Cardiac muscle cell (in vitro differentiated cells and primary cell): ENCODE data around the gene RIMBP2. TPM values are rescaled to one million over a fixed set of nuclear protein-coding genes. Genes with fewer than 3 reads are reported as not detected.

ENCODE experiments used
- DNase-seq, 2 donors: peaks; one replicate each; pipeline versions ENCODE4 v3.0.0 to v3.0.0-alpha.2; 2010 to 2017; ENCODE audit warnings: low read depth in 1 of 2, low spot score in 1 of 2
- H3K27ac ChIP-seq: fragments of 200-600 bp; sonication (generic); 2 replicates; pipeline ENCODE4 v1.5.1; 2016
- H3K27me3 ChIP-seq: fragments of 200-600 bp; sonication (generic); 2 replicates; pipeline ENCODE4 v1.6.0; 2016; ENCODE audit warnings: control low read depth
- H3K36me3 ChIP-seq: fragments of 200-600 bp; sonication (generic); 2 replicates; pipeline ENCODE4 v1.5.1; 2016; ENCODE audit warnings: control low read depth
- H3K4me1 ChIP-seq: fragments of 200-600 bp; sonication (generic); 2 replicates; pipeline ENCODE4 v1.8.1; 2017; ENCODE audit warnings: low read depth, mild to moderate bottlenecking, mixed run types
- H3K4me3 ChIP-seq: fragments of 200-600 bp; sonication (generic); 2 replicates; pipeline ENCODE4 v1.5.1; 2016; ENCODE audit warnings: mild to moderate bottlenecking
- H3K9me3 ChIP-seq: fragments of 200-600 bp; sonication (generic); 2 replicates; pipeline ENCODE4 v1.5.1; 2017; ENCODE audit warnings: low read depth, mild to moderate bottlenecking, control low read depth
- CTCF ChIP-seq: IDR thresholded peaks from 2 replicates; pipeline ENCODE4 v1.5.1; 2012; ENCODE audit warnings: low read depth, mild to moderate bottlenecking, low read length
- polyA plus RNA-seq: library from polyadenylated mRNA; unstranded; fragments of >200 nt; fragmentation: Nextera tagmentation; extraction: Ambion mirVana; gene quantifications from 2 replicates; pipeline ENCODE4 v1.2.1, GENCODE V29; 2016
- total RNA-seq: library from RNA; depleted of rRNA; stranded (reverse); fragments of >200 nt; gene quantifications from 2 replicates; pipeline ENCODE4 v1.2.3, GENCODE V29; 2016

RIMBP2 gene
- total and polyA plus RNA-seq, 2 experiments from 2014 or later, result 2.6 to 10.5 TPM

DNA sequence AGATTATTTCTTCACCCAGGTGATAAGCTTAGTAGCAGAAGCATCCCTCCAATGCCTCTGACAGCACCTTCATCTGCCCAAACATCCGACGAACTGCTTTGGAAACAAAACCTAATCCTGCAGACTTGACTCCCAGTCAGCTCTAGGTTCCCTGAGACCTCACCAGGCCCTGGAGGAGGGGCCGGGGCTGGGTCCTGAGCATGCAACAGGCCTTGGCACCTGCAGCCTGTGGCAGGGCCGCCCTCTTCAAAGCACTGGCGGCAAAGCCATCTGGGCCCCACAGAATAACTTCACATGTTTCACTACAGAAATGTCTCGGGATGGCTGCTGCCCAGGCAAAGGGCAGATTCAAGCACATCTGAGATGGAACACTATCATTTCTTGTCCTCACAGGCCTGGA is 245.1 kb downstream of the RIMBP2 start:
- H3K27ac ChIP-seq, result no peak overlapping the region
- H3K36me3 ChIP-seq, result no peaks in the 10 kb centered on the region
- H3K4me1 ChIP-seq, result no peaks in the 10 kb centered on the region
- no peak for TF ChIP-seq CTCF
- DNase-seq, result no peak
- no peaks in the 10 kb centered on the region for H3K9me3 ChIP-seq
- H3K4me3 ChIP-seq, result no peak overlapping the region
- H3K27me3 ChIP-seq, result no peaks in the 10 kb centered on the region

DNA sequence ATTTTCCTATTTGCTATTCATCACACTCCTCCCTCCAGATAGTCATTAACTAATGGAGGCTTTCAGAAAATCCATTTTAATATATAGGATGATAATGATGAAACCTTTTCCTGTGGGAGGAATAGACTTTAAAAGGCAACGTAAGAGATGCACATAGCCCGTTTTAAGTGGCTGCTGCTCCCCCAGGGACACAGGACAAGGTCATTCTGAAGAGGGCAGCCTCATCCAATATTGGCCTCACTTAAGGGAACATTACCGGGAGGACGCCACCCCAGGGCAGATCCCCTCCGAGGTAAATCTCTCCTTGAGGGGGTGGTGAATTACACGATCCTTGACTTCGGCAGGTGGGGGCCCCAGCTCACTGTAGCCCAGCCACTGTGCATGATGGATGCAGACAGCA is 246.5 kb downstream of the RIMBP2 start:
- Histone ChIP-seq H3K36me3 (no peaks in the 10 kb centered on the region), H3K27ac (no peak overlapping the region), H3K4me3 (no peak overlapping the region), H3K27me3 (no peaks in the 10 kb centered on the region), H3K9me3 (no peaks in the 10 kb centered on the region), H3K4me1 (no peaks in the 10 kb centered on the region)
- no peak for DNase-seq
- TF ChIP-seq CTCF, result no peak

DNA sequence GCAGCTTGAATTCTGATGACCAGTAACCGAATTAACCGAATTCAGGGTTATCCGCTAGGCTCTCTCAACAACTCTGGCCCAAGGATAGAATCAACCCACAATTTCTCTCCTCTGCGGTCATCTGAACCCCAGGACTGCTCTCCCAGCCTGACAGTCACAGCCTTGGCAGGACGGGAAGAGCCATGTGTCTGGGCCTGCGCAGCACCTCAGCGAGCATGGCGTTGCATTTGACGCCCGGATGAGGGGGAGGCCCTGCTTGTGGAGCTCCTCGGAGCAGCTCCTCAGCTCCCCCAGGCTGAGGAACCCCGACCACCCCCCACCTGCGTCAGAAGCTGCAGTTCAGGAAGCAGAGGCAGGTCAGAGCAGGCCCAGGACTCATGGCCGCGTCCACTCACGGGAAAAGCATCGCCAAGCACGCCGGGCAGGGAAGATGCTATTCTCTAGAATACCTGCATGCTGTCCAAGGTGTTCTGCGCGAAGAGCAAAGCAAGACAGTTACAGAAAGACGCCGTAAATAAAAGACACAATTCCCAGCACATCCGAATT is 247.3 kb downstream of the RIMBP2 start:
- Histone ChIP-seq H3K27ac (no peak overlapping the region), H3K9me3 (no peaks in the 10 kb centered on the region), H3K36me3 (no peaks in the 10 kb centered on the region), H3K27me3 (no peaks in the 10 kb centered on the region), H3K4me3 (no peak overlapping the region), H3K4me1 (no peaks in the 10 kb centered on the region)
- DNase-seq, result no peak
- no peak for TF ChIP-seq CTCF

DNA sequence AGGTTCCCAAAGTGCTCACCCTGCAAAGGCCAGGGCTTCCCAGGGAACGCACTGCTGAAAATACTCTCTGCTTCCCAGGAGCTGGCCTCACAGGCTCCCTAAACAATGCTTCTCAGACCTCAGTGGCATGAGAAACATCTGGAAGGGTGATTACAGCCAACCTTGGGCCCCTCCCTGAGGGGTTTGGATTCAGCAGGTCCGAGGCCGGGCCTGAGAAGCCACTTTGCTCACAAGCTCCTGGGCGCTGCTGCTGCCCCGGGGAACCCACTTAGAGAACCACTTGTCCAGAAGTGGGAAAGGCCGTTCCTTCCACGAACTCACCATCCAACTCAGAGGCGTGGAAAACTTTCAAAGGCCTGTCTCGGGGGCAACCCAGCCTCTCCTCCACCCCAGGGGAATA is 247.9 kb downstream of the RIMBP2 start:
- TF ChIP-seq CTCF, result no peak

DNA sequence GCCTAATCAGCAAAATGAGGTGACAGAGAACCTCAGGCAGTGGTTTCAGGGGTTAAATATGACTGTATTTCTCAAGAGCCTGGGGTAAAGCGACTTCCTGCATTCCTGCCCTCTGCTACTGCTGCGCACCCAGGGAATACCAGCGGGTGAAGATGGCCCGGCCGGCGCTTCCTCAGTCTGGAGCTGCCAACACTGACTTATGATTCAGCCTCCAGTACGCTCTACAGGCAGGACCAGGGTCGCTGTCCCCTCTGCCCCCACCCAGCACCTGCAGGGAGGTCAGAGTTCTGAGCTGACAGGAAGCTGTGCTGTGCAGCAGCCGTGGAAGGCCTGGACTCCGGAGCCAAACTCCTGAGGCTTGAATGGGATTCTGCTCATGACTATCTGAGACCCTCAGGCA is 250.5 kb downstream of the RIMBP2 start:
- no peak for DNase-seq

More for the DNA sequence above, 247.9 kb downstream of the RIMBP2 start:
- Histone ChIP-seq H3K9me3 (no peaks in the 10 kb centered on the region), H3K36me3 (no peaks in the 10 kb centered on the region), H3K27ac (no peak overlapping the region), H3K4me1 (no peaks in the 10 kb centered on the region), H3K27me3 (no peaks in the 10 kb centered on the region), H3K4me3 (no peak overlapping the region)
- DNase-seq, result no peak

More for the DNA sequence above, 250.5 kb downstream of the RIMBP2 start:
- no peak for TF ChIP-seq CTCF
- H3K36me3 ChIP-seq, result no peaks in the 10 kb centered on the region
- no peak overlapping the region for H3K27ac ChIP-seq
- H3K4me3 ChIP-seq, result no peak overlapping the region
- no peaks in the 10 kb centered on the region for H3K4me1 ChIP-seq
- H3K27me3 ChIP-seq, result no peaks in the 10 kb centered on the region
- no peaks in the 10 kb centered on the region for H3K9me3 ChIP-seq
